ENCODE measurements around the gene RELL1.

RELL1 gene

GRCh38 chr4:37591349-37591748, 94.8 kb downstream of the RELL1 start:
- DNase-seq: no peak

GRCh38 chr4:37590016-37590415, 96.2 kb downstream of the RELL1 start:
- DNase-seq: no peak

DNA sequence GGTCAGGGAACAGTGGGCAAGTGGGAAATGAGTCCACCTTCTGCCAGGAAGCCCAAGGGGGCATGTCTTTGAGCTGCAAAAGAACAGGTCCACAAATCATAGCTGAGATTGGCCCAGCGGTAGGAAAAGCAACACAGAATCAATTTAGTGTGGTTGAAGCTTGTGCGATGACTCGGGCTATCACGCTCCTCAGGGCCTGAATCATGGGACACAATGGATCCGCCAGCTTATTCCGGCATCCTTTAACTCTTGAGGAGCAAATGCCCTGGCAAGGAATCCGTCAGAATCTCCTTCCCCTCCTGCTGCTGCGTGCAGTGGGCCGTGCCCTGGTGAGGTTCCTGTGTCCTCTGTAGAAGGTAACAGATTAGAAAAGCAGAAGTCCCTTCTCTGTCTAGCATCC, 98.0 kb downstream of the RELL1 start:
- DNase-seq: peak; percentile 2

- no peak for DNase-seq
Measured at GRCh38 chr4:37586194-37586593, 100.0 kb downstream of the RELL1 start.

DNA sequence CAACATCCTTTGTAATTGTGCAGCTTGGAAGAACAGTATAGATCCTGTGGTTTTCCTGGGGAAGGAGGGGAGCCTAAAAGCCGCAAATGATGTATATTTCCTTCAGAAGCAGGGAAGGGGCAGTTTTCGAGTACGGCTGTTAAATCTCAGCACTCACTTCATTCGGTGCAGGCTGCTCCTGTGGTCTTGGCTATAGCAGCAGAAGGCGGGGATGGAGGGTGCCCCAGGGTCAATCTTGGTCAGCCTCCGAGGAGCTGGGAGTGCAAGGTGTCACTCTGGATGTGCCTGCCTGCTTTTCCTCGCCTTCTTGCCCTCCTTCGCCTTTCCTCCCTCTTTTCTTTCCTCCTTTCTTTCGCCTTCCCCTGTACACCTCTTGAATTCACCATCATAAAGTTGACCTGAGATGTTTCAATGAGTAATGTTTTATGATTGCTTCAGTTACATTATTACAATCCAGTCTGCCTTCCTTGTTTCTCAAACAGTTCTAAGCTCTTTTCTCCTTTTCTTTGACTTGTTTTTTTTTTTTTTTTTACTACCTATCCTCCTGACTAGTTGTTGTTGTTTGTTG, 101.6 kb downstream of the RELL1 start:
- no peak for DNase-seq

DNA sequence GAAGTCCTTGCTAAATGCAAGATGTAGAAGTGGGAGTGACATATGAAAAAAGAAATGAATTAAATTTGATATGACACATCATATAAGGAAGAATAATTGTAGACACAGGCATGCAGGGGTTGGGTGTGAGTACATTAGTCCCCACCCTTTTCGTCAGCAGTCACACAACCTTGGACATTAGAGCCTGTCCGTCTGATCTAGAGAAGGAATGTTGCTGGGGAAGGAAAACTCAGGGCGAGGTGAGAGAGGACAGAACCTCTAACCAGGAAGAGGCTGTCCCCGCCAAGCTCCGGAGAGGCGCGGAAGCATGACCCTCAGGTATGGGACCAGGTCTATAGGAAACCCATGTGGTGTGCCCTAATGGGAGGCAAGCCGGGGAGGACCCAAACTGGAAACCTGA, 102.1 kb downstream of the RELL1 start:
- DNase-seq: no peak

- DNase-seq: no peak
Measured at GRCh38 chr4:37573566-37573965, 112.6 kb downstream of the RELL1 start.

- DNase-seq: no peak
Measured at GRCh38 chr4:37568489-37568888, 117.7 kb downstream of the RELL1 start.

GRCh38 chr4:37567836-37568235, 118.3 kb downstream of the RELL1 start:
- DNase-seq: no peak

GRCh38 chr4:37562592-37562991, 123.6 kb downstream of the RELL1 start:
- no peak for DNase-seq

DNA sequence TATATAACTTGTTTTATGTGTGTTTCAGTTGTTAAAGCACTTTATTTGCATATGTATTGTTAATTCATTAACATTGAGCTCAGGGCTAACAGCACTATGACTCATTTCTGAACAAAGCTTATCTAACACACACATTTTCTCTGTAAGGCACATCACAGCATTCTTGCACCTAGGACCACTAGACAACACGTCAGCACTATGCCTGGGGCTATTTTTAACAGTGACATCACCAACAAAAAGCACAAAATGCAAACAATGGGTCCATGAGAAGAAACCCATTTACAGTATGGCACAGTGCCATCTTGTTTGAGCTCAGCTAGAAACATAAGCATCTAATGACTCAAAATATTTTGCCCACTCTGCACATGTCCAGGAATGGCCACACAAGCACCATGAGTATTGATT, 124.4 kb downstream of the RELL1 start:
- peak; percentile 69 for DNase-seq

DNA sequence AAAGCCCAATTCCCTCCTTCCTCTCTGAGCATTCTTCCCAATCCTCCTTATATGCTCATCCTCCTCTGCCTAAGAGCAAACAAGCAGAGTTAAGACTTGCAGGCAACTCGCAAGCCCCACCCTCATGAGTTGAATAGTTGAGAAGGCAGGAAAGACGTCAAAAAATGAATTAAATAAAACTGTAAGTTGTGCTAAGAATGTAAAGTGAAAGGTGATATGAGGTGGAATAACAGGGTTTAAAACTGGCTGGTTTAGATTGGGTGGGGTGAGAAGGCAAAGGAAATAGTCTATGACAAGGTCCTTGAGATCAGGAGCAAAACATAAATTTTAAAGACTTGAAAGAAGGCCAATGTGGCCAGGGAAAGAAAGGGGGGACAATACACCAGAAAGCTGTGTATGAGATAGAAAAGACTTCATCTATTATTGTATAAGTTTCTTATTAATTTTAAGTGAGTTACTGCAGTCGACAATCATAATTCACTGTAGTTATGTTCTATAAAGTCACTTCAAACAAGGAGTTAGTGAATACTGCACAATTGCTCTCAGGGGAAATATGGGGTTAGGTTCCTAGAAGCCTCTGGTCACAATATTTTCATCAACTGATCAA, 124.9 kb downstream of the RELL1 start:
- no peak for DNase-seq
